ENCODE data around the gene TFR2.

TFR2 gene

GRCh38 chr7:100641463-100641859 is at the start of gene TFR2:
Gene TFR2, minus strand, starts transcription at chr7:100641552. Its CDS starts 43 bp downstream, at chr7:100641509.
- DNase-seq = no peak

GRCh38 chr7:100689230-100690135 is 48.1 kb upstream of the TFR2 start:
- DNase-seq = no peak

- DNase-seq = no peak
These were observed 47.0 kb upstream of the TFR2 start for GRCh38 chr7:100688326-100688860.

- DNase-seq = no peak
These were observed 46.5 kb upstream of the TFR2 start for GRCh38 chr7:100687751-100688300.

GRCh38 chr7:100687261-100687660 is 45.9 kb upstream of the TFR2 start:
- DNase-seq = no peak

GRCh38 chr7:100686822-100687211 is 45.5 kb upstream of the TFR2 start:
- no peak for DNase-seq

GRCh38 chr7:100686201-100686821 is 45.0 kb upstream of the TFR2 start:
- DNase-seq = no peak

- DNase-seq = no peak
These were observed 44.3 kb upstream of the TFR2 start for GRCh38 chr7:100685631-100686145.

GRCh38 chr7:100685049-100685605 is 43.8 kb upstream of the TFR2 start:
- no peak for DNase-seq

GRCh38 chr7:100684534-100685042 is 43.2 kb upstream of the TFR2 start:
- no peak for DNase-seq

- DNase-seq = no peak
These were observed 42.5 kb upstream of the TFR2 start for GRCh38 chr7:100683659-100684533.

- DNase-seq = no peak
These were observed 41.8 kb upstream of the TFR2 start for GRCh38 chr7:100682991-100683658.

- no peak for DNase-seq
These were observed 40.9 kb upstream of the TFR2 start for GRCh38 chr7:100682228-100682741.

GRCh38 chr7:100681491-100682227 is 40.3 kb upstream of the TFR2 start:
- DNase-seq = peak; percentile 48

GRCh38 chr7:100680576-100681271 is 39.4 kb upstream of the TFR2 start:
- DNase-seq = peak; percentile 50

GRCh38 chr7:100679927-100680575 is 38.7 kb upstream of the TFR2 start:
- DNase-seq = no peak

GRCh38 chr7:100679129-100679926 is 38.0 kb upstream of the TFR2 start:
- no peak for DNase-seq
